Eye (tissue), 1 donor: ENCODE measurements around the gene XKR3.
"Not testable (repeated sequence)": the region's sequence is repeated elsewhere in the genome, so short reads cannot be mapped to it uniquely, and the experiment has no call there.

ENCODE experiments used
- DNase-seq: peaks from one replicate; pipeline ENCODE4 v3.0.0-alpha.2; 2015

The XKR3 gene

DNA sequence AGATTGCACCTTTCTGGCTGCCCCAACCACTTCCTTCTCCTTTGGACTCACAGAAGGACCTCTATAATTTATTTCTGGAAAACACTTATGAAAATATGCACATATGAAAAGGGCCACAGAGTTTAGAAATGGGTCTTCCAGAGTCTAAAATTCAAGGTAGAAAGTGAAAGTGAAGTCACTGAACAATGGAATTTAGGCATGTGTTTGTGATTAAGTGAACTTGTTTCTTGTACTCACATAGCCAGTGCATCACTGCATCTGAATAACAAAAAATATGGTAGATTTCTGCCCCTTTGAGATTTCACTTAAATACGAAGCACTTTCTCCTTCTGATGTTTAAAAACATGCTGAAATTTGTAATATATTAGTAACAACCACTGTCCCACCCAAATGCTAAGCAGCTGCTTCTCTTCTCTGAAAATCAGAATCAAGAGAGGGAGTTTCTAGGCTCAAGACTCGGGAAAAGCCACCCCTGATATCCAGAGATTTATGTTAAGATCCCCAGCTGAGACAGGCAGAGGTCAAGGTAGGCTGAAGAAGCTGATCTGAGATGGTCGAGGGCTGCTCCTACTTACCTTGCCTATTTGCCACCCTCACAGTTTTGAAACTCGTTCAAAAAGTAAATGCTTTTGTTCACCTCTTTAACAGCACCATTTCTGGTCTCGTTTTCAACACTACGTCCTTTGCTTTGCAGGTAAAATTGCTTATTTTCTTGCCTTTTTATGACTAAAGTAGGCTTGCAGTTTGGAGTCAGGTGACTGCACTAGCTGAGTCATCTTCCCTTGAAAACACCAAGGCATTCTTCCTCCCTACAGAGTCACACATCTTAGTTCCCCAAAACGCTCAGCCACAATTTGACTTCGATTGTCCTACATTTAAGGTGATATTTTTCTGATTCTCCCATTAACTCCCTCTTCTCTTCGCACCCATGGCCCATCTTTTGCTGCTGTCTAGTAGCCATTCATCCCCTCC lies at the start of gene XKR3:
XKR3 (minus strand) TSS at position 696 of the 972 bp plus-strand sequence. CDS start 17,338 bp downstream, outside the sequence.
- no peak for DNase-seq

DNA sequence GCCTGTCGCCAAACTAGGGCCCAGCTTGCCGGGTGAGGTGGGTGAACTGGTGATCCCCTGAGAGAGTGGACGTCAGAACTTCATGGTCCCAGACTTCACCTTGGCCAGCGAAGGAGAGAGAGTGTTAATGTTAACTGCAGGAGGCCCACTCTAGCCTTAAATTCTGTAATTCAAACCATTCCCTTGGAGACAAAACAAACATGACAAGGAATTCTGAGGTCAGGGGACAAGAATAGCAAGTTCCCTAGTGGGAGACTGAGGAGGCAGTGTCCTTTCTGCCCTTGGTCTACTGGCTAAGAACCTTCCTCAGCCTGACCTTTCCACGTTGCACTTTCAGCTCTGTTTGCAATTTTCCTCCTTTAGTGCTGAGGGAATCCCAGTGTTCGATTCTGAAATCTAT lies 44.4 kb upstream of the XKR3 start:
- DNase-seq, result not testable (repeated sequence)

DNA sequence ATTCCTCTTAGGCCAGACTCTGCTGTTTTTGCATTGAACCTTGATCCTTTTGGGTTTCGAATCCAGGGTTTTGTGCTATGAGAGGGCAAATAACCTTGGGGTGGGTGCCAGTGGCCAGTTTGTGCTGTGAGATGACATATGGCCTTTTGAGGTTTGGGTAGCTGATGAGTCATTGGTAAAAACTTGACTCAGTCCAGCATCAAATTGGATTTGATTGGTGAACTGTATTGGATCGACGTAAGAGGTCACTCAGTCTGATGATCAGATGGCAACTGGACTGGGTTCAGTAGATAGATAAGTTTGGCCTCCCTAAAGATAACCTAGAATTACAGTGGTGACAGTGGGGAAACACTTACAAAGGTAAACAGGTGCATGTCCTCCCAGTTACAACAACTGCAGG lies 41.0 kb upstream of the XKR3 start:
- DNase-seq, result no peak

DNA sequence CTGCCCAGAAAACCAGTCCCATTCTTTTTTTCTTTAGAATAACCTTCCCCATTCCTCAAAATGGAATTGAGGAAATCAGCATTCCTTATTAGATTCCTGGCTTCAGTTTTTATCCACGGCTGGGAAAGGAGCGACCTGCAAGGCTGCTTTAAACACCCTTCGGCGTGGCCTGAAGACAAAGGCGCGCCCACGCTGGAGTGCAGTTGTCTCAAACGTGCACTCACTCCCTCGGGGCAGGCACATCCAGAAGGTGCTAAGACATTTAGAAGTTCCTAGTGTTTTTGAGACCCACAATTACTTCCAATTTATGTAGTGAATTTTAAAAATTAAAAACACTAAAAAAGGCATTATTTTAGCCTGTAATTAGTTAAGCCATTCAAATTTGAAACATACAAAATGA lies 31.6 kb upstream of the XKR3 start:
- not testable (repeated sequence) for DNase-seq

DNA sequence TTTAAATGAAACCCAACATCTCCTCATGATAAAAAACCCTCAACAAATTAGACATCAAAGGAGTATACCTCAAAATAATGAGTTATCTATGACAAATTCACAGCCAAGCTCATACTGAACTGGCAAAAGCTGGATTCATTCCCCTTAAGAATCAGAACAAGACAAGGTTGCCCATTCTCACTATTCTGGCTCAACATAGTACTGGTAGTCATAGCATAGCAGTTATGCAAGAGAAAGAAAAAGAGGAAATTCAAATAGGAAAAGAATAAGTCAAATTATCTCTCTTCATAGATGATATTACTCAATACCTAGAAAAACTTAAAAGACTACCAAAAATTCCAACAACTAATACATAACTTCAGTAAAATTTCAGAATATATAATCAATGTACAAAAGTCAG lies 29.4 kb upstream of the XKR3 start:
- no peak for DNase-seq

DNA sequence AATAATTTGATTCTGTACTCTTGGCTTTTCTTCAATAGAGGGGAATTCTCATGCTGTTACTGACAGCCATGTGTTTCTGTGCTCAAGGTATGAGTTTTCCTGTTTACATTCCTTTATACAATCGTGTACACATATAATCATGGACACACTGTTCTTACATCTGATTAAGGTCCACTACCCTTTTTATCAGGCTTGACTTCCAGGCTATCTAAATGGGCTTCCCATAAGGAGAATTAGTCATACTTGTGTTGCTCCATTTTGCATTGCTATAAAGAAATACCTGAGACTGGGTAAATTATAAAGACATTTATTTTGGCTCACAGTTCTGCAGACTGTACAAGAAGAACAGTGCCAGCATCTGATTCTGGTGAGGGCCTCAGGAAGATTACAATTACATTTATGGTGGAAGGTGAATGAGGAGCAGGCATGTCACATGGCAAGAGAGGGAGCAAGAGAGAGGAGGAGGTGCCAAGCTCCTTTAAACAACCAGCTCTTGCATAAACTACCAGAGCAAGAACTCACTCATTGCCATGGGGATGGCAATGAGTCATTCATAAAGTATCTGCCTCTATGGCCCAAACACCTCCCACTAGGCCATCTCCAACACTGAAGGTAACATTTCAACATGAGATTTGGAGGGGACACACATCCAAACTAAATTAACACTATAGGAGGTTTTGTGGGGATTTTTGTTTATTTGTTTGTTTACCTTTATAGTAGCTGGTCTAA lies 26.2 kb upstream of the XKR3 start:
- not testable (repeated sequence) for DNase-seq

DNA sequence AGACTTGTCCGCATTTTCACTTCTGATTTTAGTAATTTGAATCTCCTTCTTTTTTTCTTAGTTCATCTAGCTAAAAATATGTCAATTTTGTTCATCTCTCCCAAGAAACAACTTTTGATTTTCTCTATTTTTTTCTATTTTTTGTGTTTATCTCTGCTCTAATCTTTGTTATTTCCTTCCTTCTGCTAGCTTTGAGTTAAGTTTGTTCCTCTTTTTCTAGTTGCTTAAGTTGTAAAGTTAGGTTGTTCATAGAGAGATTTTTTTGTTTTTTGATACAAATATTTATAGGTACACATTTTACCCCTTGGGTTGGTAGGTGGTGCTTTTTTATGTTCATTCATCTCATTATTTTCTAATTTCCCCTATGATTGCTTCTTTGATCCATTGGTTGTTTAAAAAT lies 22.1 kb upstream of the XKR3 start:
- no peak for DNase-seq

DNA sequence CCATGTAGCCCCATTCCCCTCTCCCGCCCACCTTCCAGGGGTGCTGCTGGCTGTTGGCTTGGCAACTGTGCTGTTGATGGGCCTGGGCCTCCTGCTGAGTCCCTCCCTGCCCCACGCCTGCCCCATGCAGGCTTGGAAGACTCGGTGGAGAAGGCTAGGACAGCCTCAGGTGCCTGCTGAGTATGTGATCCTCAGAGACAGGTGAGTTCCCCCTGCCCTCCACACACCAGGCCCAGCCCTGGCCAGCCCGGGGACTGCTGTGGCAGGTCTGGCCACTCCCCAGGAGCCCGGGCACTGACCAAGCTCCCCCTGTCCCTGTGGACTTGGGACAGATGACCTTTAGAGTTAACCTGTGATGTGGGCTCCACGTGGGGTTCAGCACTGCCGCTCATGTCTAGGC lies 20.7 kb upstream of the XKR3 start:
- no peak for DNase-seq

- DNase-seq, result no peak
Measured at GRCh38 chr22:16845465-16845864, 20.3 kb upstream of the XKR3 start.

DNA sequence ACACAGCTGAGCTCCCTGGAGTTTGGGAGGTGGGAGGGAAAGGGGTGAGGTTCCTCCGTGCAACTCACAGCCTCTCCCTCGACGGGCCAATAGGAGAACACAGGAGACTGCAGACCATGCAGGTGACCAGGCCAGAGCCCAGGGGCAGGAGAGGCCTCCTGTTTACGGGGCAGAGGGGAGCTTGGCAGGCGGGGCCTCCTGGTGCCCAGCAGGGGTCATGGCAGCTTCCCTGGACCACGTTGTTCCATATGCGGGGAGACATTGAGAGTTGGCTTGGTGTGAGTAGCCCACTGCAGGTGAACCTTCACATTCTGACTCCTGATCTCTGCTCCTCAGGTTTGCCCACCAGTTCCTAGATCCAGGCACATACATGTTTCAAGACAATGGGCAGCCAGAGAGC lies 19.3 kb upstream of the XKR3 start:
- DNase-seq, result no peak

DNA sequence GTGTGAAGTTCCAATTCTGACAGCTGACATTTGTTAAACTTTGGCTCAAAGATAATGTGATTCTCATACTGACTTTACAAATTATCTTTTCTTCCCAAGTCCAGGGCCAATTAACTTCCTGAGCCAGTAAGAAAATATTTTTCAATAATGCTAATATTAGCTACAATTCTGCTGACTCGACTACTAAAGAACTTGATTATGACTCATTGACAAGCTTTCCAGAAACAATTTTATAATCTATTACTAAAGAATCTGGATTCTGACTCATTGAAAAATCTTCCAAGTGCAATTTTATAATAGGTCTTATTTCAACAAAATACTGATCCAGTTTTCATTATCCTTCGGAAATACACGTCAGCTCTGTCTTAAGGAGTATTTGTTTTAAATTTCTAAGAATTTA lies 12.9 kb upstream of the XKR3 start:
- DNase-seq, result no peak

GRCh38 chr22:16834971-16835370 lies 9.8 kb upstream of the XKR3 start:
- DNase-seq, result no peak

GRCh38 chr22:16831257-16831656 lies 6.0 kb upstream of the XKR3 start:
- no peak for DNase-seq

- no peak for DNase-seq
Measured at GRCh38 chr22:16829985-16830384, 4.8 kb upstream of the XKR3 start.

- DNase-seq, result no peak
Measured at GRCh38 chr22:16828876-16829275, 3.7 kb upstream of the XKR3 start.

GRCh38 chr22:16827506-16827905 lies 2.3 kb upstream of the XKR3 start:
- no peak for DNase-seq

DNA sequence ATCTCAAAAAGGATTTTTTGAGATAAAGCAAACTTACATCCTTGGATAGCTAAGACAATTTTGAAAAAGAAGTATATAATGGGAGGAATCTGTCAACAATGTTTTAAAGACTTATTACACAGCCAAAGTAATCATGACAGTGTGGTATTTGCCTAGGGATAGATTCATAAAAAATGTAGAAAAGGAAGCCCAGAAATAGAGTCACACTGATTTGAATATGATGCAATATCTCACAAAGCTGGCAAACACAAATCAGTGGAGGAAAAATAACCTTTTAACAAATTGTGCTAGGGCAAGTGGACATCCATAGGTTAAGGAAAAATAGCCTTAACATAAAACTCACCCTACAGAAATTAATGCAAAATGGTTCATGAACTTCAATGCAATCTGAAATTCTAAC lies 6.0 kb downstream of the XKR3 start:
- no peak for DNase-seq

DNA sequence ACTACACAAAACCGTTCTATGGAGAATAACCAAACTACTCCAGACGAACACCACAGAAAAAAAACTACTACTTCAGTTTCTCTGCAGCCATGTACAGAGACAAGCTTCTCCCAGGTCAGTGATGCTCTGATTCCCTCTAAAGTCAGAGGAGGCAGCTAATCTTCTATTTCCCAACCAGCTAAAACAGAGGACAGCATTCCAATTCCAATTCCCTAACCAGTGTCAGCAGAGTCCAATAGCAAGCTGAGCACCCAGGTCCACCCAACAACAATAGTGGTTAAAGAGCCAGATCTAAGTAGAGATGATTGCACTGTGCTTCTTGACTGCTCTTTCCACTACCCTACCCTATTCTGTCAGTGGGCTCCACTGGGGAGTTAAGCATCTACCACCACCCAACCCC lies 6.7 kb downstream of the XKR3 start:
- DNase-seq, result no peak

DNA sequence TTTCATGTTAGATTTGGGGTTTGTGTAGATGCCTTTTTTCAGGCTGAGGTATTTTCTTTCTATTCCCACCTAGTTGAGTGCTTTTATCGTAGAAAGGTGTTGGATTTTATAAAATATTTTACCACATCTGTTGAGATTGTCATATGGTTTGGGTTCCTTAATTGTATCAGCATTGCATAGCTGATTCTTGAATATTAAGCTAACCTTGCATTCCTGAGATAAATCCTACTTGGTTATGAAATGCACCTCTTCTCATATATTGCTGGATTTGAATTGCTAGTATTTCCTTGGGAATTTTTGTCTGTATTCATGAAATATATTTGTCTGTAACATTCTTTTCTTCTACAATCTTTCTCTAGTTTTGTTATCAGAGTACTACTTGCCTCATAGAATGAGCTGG lies 10.1 kb downstream of the XKR3 start:
- no peak for DNase-seq

DNA sequence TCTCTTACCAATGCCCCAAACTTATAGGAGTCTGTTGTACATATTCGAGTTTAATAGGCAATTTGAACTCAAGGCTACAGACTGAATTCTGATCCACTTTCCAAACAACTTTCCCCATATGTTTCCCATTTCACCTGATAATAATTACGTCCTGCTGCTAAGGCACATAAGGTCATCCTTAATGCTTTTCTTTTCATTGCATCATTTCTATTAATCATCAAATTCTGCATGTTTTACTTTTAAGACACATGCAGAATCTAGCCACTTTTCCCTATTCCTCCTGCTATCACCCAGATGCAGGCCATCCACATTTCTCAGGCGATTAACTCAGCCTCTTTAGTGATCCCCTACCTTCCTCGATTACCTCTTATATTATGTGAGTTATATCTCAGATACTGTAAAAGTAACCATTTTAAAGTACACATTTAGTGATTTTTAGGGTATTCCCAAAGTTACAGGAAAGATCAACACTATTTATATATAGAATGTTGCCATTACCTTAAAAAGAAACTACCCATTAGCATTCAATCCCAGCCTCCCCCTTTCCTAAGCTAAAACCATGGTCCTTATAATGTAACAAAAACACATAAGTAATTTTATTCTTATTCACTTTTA lies 14.9 kb downstream of the XKR3 start:
- DNase-seq, result no peak

- DNase-seq, result no peak
Measured at GRCh38 chr22:16808744-16809143, 16.5 kb downstream of the XKR3 start.

- no peak for DNase-seq
Measured at GRCh38 chr22:16807109-16807508, 18.1 kb downstream of the XKR3 start.

GRCh38 chr22:16806401-16806800 lies 18.8 kb downstream of the XKR3 start:
- DNase-seq, result no peak

- DNase-seq, result no peak
Measured at GRCh38 chr22:16804882-16805281, 20.3 kb downstream of the XKR3 start.
